Hindlimb muscle (tissue), 1 donor: ENCODE results near the gene PPP1R18. TPM values are rescaled to one million over a fixed set of nuclear protein-coding genes. Genes with fewer than 3 reads are reported as not detected.
"Not testable (repeated sequence)": the region's sequence is repeated elsewhere in the genome, so short reads cannot be mapped to it uniquely, and the experiment has no call there.

Source experiments
- DNase-seq: peaks from one replicate; pipeline ENCODE4 v3.0.0-alpha.2; 2013
- polyA plus RNA-seq: library from polyadenylated mRNA; unstranded; fragments of 120-200 nt; gene quantifications from one replicate; pipeline ENCODE4 v1.2.1, GENCODE V29; 2013; ENCODE audit not compliant: insufficient read length

Gene PPP1R18
- polyA plus RNA-seq, 1 donor = 41.8 TPM

- DNase-seq = peak; percentile 98
Observed at GRCh38 chr6:30719791-30720737, 33.6 kb upstream of the PPP1R18 start, which contains the start of gene TUBB. Gene TUBB (plus strand): TSS chr6:30720352. CDS start chr6:30720507, 155 bp downstream.

GRCh38 chr6:30719356-30719755, 32.9 kb upstream of the PPP1R18 start:
- no peak for DNase-seq

- DNase-seq = not testable (repeated sequence)
Observed at GRCh38 chr6:30717845-30718720, 31.6 kb upstream of the PPP1R18 start.

- peak; percentile 99 for DNase-seq
Observed at GRCh38 chr6:30717129-30717844, 30.8 kb upstream of the PPP1R18 start, which contains the start of gene MDC1. Gene MDC1 (minus strand): TSS chr6:30717281. CDS start chr6:30715175, 2,106 bp downstream.

- no peak for DNase-seq
Observed at GRCh38 chr6:30716879-30717128, 30.4 kb upstream of the PPP1R18 start.

- no peak for DNase-seq
Observed at GRCh38 chr6:30714263-30714662, 27.8 kb upstream of the PPP1R18 start.

GRCh38 chr6:30712441-30712945, 26.0 kb upstream of the PPP1R18 start:
- no peak for DNase-seq

- DNase-seq = no peak
Observed at GRCh38 chr6:30711758-30712380, 25.4 kb upstream of the PPP1R18 start.

GRCh38 chr6:30709101-30709868, 22.8 kb upstream of the PPP1R18 start:
- no peak for DNase-seq

- no peak for DNase-seq
Observed at GRCh38 chr6:30707281-30707850, 20.9 kb upstream of the PPP1R18 start.

GRCh38 chr6:30705620-30706019, 19.2 kb upstream of the PPP1R18 start:
- no peak for DNase-seq

- no peak for DNase-seq
Observed at GRCh38 chr6:30703821-30704220, 17.4 kb upstream of the PPP1R18 start.

GRCh38 chr6:30703011-30703410, 16.6 kb upstream of the PPP1R18 start:
- DNase-seq = no peak

- DNase-seq = no peak
Observed at GRCh38 chr6:30700340-30700739, 13.9 kb upstream of the PPP1R18 start.

- DNase-seq = no peak
Observed at GRCh38 chr6:30696432-30696831, 10.0 kb upstream of the PPP1R18 start.

GRCh38 chr6:30691208-30691847, 4.9 kb upstream of the PPP1R18 start:
- no peak for DNase-seq

- peak; percentile 93 for DNase-seq
Observed at GRCh38 chr6:30690403-30691207, 4.2 kb upstream of the PPP1R18 start, which contains the start of gene NRM. Gene NRM (minus strand): TSS chr6:30690984. CDS start chr6:30690974, 10 bp downstream.

GRCh38 chr6:30689985-30690384, 3.5 kb upstream of the PPP1R18 start:
- DNase-seq = no peak
